Measurements from ENCODE around the gene IKZF1. TPM values are rescaled to one million over a fixed set of nuclear protein-coding genes. Genes with fewer than 3 reads are reported as not detected.

IKZF1 gene
- total RNA-seq, 2 donors from 2014 or later, result 4.4 to 9.2 TPM

GRCh38 chr7:50362712-50363282 lies 58.3 kb downstream of the IKZF1 start:
- intact Hi-C loops (cut with DNase I), result no loop called here

GRCh38 chr7:50363327-50364060 lies 59.0 kb downstream of the IKZF1 start:
- DNase-seq (no peak), ATAC-seq (no peak)
- intact Hi-C loops (cut with DNase I), result no loop called here

More at GRCh38 chr7:50362712-50363282, 58.3 kb downstream of the IKZF1 start:
- no peak for ATAC-seq
- DNase-seq, result no peak

GRCh38 chr7:50364645-50365044 lies 60.1 kb downstream of the IKZF1 start:
- no peak for ATAC-seq
- intact Hi-C loops (cut with DNase I), result no loop called here
- no peak for DNase-seq

GRCh38 chr7:50366311-50366710 lies 61.8 kb downstream of the IKZF1 start:
- DNase-seq (no peak), ATAC-seq (no peak)
- intact Hi-C loops (cut with DNase I), result no loop called here

GRCh38 chr7:50367100-50367499 lies 62.6 kb downstream of the IKZF1 start:
- DNase-seq (no peak), ATAC-seq (no peak)
- intact Hi-C loops (cut with DNase I), result no loop called here

GRCh38 chr7:50367570-50367969 lies 63.1 kb downstream of the IKZF1 start:
- ATAC-seq, result no peak
- no peak for DNase-seq
- intact Hi-C loops (cut with DNase I), result no loop called here

- intact Hi-C loops (cut with DNase I), result no loop called here
- ATAC-seq (no peak), DNase-seq (no peak)
Observed at GRCh38 chr7:50368366-50368765, 63.9 kb downstream of the IKZF1 start.

- DNase-seq, result no peak
- ATAC-seq, result no peak
- intact Hi-C loops (cut with DNase I), result no loop called here
Observed at GRCh38 chr7:50369143-50370026, 64.9 kb downstream of the IKZF1 start.

- DNase-seq, result no peak
- no peak for ATAC-seq
- intact Hi-C loops (cut with DNase I), result no loop called here
Observed at GRCh38 chr7:50370884-50371283, 66.4 kb downstream of the IKZF1 start.

GRCh38 chr7:50371551-50372021 lies 67.1 kb downstream of the IKZF1 start:
- intact Hi-C loops (cut with DNase I), result no loop called here
- ATAC-seq (no peak), DNase-seq (no peak)

- ATAC-seq (no peak), DNase-seq (no peak)
Observed at GRCh38 chr7:50372923-50373322, 68.4 kb downstream of the IKZF1 start.

GRCh38 chr7:50376056-50376820 lies 71.7 kb downstream of the IKZF1 start:
- no peak for ATAC-seq
- DNase-seq, result no peak
- intact Hi-C loops (cut with DNase I), result no loop called here

More at GRCh38 chr7:50372923-50373322, 68.4 kb downstream of the IKZF1 start:
- intact Hi-C loops (cut with DNase I), result no loop called here

GRCh38 chr7:50377356-50377755 lies 72.8 kb downstream of the IKZF1 start:
- DNase-seq (no peak), ATAC-seq (no peak)
- intact Hi-C loops (cut with DNase I), result no loop called here

- no peak for ATAC-seq
- intact Hi-C loops (cut with DNase I), result no loop called here
- DNase-seq, result no peak
Observed at GRCh38 chr7:50379082-50379481, 74.6 kb downstream of the IKZF1 start.

- no peak for DNase-seq
- no peak for ATAC-seq
- intact Hi-C loops (cut with DNase I), result no loop called here
Observed at GRCh38 chr7:50379539-50379938, 75.0 kb downstream of the IKZF1 start.

GRCh38 chr7:50382455-50382854 lies 77.9 kb downstream of the IKZF1 start:
- DNase-seq (no peak), ATAC-seq (no peak)
- intact Hi-C loops (cut with DNase I), result no loop called here

GRCh38 chr7:50387351-50387750 lies 82.8 kb downstream of the IKZF1 start:
- intact Hi-C loops (cut with DNase I), result no loop called here
- DNase-seq, result no peak
- ATAC-seq, result no peak

GRCh38 chr7:50389961-50390360 lies 85.4 kb downstream of the IKZF1 start:
- intact Hi-C loops (cut with DNase I), result no loop called here
- no peak for ATAC-seq
- DNase-seq, result no peak

- intact Hi-C loops (cut with DNase I), result no loop called here
Observed at GRCh38 chr7:50391386-50391785, 86.9 kb downstream of the IKZF1 start.

More at GRCh38 chr7:50391386-50391785, 86.9 kb downstream of the IKZF1 start:
- no peak for ATAC-seq
- no peak for DNase-seq

Measured in left cardiac atrium (tissue), 4 donors.